ENCODE results near the gene PRPF38A.

Gene PRPF38A

DNA sequence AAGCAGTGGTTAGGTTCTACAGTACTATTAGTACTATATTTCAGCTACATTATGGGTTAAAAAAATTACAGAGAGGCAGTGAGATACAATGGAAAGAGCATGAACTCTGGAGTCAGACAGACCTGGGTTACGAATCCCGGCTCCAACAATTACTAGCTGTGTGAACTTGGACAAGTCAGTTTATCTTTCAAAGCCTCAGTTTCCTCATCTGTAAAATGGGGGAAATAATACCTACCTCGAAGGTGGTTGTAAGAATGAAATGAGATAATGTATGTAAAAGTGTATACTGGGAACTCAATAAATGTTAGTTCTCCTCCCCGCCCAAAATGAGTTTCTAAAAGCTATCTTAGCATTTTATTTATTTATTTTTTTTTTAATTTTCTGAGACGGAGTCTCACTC is 59.5 kb downstream of the PRPF38A start:
- no peak for DNase-seq

- no peak for DNase-seq
Measured at GRCh38 chr1:52469108-52469507, 64.7 kb downstream of the PRPF38A start.
